ENCODE measurements around the gene DLG2.

Gene DLG2

DNA sequence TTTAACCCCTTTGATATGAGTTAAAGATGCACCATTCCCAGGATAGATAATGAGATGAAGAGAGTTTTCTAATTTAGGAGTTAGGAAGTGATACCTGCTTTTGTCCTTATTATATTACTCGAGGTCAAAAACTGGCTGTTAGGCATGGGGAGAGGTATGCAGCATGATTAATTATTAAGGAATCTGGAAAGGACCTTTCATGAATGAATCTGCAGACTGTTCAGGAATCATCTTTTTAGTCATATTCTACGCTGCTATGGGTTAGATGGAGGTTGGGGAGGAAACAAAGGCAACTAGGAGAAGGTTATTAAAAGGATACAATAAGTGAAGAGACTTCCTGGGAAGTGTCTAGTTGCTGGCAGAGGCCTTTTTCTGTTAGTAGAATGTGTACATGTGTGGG, 1848.5 kb downstream of the DLG2 start:
- no peak overlapping the region for H3K9ac ChIP-seq (ENCODE audit: low read depth in 1 of 2, low read length in 2 of 2)
- H3K27me3 ChIP-seq (ENCODE audit: control insufficient read depth in 2 of 2, insufficient read depth in 2 of 2, low read length in 2 of 2): no peaks in the 10 kb centered on the region
- H3K27ac ChIP-seq (ENCODE audit: low read depth in 2 of 2, low read length in 2 of 2): no peak overlapping the region
- no peaks in the 10 kb centered on the region for H3K36me3 ChIP-seq (ENCODE audit: control insufficient read depth in 2 of 2, insufficient read depth in 2 of 2, low read length in 2 of 2)
- H3K4me3 ChIP-seq (ENCODE audit: low read length in 2 of 2): no peak overlapping the region
- no peaks in the 10 kb centered on the region for H3K4me1 ChIP-seq (ENCODE audit: control insufficient read depth in 2 of 2, insufficient read depth in 2 of 2, low read length in 2 of 2)
- H3K9me3 ChIP-seq (ENCODE audit: control insufficient read depth in 2 of 2, low read length in 2 of 2): no peaks in the 10 kb centered on the region

DNA sequence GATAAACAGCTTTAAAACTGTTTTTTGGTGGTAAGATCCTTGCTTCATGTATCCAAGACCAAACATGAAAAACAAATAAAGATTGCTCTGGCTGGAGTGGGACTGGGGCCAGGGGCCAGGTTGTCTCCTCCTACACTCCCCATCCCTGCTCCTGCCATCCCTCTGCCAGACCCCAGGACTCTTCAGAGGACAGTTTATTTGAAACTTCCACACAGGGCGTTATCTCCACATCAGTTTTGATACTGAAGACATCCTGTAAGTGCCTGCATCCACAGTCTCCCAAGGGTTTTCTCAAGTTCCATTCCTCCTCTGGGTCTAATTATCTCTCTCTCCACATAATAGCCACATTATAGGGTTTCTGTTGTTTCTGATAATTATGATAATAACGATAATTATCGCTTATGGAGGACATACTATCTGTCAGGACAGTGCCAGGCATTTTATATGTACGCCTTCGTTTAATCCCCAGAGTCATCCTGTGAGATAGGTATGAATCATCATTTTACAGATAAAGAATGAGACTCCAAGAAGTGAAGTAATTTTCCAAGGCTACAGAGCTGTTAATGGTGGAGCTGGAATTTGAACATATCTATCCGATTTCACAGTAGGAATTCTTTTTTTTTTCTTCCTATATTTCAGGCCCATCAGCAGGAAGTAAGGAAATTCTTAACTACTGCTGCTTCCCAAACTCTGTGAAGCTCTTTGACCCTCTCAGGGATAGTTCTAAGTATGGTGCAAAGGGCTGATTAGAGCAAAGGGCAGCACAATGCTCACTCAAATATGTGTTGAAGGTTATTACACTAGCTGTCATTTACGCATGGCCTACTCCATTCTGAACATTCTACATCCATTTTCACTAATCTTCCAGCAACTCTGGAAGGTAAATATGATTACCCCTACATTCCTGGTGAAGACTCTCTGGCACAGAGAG, 1852.9 kb downstream of the DLG2 start:
- Histone ChIP-seq H3K9ac (ENCODE audit: low read depth in 1 of 2, low read length in 2 of 2) (no peak overlapping the region), H3K9me3 (ENCODE audit: control insufficient read depth in 2 of 2, low read length in 2 of 2) (no peaks in the 10 kb centered on the region), H3K27ac (ENCODE audit: low read depth in 2 of 2, low read length in 2 of 2) (no peak overlapping the region), H3K4me1 (ENCODE audit: control insufficient read depth in 2 of 2, insufficient read depth in 2 of 2, low read length in 2 of 2) (no peaks in the 10 kb centered on the region), H3K36me3 (ENCODE audit: control insufficient read depth in 2 of 2, insufficient read depth in 2 of 2, low read length in 2 of 2) (no peaks in the 10 kb centered on the region), H3K27me3 (ENCODE audit: control insufficient read depth in 2 of 2, insufficient read depth in 2 of 2, low read length in 2 of 2) (no peaks in the 10 kb centered on the region), H3K4me3 (ENCODE audit: low read length in 2 of 2) (no peak overlapping the region)

- Histone ChIP-seq H3K4me3 (ENCODE audit: low read length in 2 of 2) (no peak overlapping the region), H3K9me3 (ENCODE audit: control insufficient read depth in 2 of 2, low read length in 2 of 2) (no peaks in the 10 kb centered on the region), H3K27ac (ENCODE audit: low read depth in 2 of 2, low read length in 2 of 2) (no peak overlapping the region), H3K36me3 (ENCODE audit: control insufficient read depth in 2 of 2, insufficient read depth in 2 of 2, low read length in 2 of 2) (no peaks in the 10 kb centered on the region), H3K27me3 (ENCODE audit: control insufficient read depth in 2 of 2, insufficient read depth in 2 of 2, low read length in 2 of 2) (no peaks in the 10 kb centered on the region), H3K4me1 (ENCODE audit: control insufficient read depth in 2 of 2, insufficient read depth in 2 of 2, low read length in 2 of 2) (no peaks in the 10 kb centered on the region), H3K9ac (ENCODE audit: low read depth in 1 of 2, low read length in 2 of 2) (no peak overlapping the region)
These were observed 1858.7 kb downstream of the DLG2 start for GRCh38 chr11:83768489-83768888.

DNA sequence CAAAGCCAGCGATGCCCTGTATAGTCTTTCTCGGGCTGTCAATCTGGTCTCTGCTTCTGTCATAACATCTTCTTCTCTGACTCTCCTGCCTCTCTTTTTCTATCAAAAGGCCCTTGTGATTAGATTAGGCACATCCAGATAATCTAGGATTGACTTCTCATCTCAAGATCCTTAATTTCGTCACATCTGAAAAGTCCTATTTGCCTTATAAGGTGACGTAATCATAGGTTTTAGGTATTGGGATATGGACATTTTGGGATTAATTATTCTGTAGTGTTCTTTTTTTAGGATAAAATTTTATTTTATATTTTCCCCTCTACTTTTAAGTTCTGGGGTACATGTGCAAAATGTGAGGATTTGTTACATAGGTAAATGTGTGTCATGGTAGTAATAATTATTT, 1860.2 kb downstream of the DLG2 start:
- no peak overlapping the region for H3K27ac ChIP-seq (ENCODE audit: low read depth in 2 of 2, low read length in 2 of 2)
- H3K4me3 ChIP-seq (ENCODE audit: low read length in 2 of 2): no peak overlapping the region

DNA sequence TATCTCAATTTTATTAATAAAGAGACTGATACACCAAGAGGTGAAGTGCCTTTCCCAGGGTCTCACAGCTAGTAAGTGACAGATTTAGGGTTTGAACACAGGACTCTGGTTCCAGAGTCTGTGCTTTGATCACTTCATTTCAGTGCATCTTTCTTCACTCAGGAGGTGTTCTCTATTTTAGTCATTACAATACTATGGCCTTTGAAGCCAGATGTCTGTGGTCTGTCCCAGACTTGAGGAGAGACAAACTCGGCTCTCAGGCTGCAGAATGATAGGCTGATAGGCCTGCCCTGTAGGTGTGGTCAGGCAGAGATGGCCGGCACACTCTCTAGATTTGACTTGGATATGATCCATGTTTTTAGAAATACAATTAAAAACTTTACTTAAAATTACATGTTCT, 1862.5 kb downstream of the DLG2 start:
- no peaks in the 10 kb centered on the region for H3K36me3 ChIP-seq (ENCODE audit: control insufficient read depth in 2 of 2, insufficient read depth in 2 of 2, low read length in 2 of 2)
- H3K4me3 ChIP-seq (ENCODE audit: low read length in 2 of 2): no peak overlapping the region
- no peaks in the 10 kb centered on the region for H3K4me1 ChIP-seq (ENCODE audit: control insufficient read depth in 2 of 2, insufficient read depth in 2 of 2, low read length in 2 of 2)
- H3K27me3 ChIP-seq (ENCODE audit: control insufficient read depth in 2 of 2, insufficient read depth in 2 of 2, low read length in 2 of 2): no peaks in the 10 kb centered on the region
- no peak overlapping the region for H3K27ac ChIP-seq (ENCODE audit: low read depth in 2 of 2, low read length in 2 of 2)
- no peak overlapping the region for H3K9ac ChIP-seq (ENCODE audit: low read depth in 1 of 2, low read length in 2 of 2)
- H3K9me3 ChIP-seq (ENCODE audit: control insufficient read depth in 2 of 2, low read length in 2 of 2): no peaks in the 10 kb centered on the region

More for the DNA sequence above, 1860.2 kb downstream of the DLG2 start:
- Histone ChIP-seq H3K9ac (ENCODE audit: low read depth in 1 of 2, low read length in 2 of 2) (no peak overlapping the region), H3K27me3 (ENCODE audit: control insufficient read depth in 2 of 2, insufficient read depth in 2 of 2, low read length in 2 of 2) (no peaks in the 10 kb centered on the region), H3K4me1 (ENCODE audit: control insufficient read depth in 2 of 2, insufficient read depth in 2 of 2, low read length in 2 of 2) (no peaks in the 10 kb centered on the region), H3K9me3 (ENCODE audit: control insufficient read depth in 2 of 2, low read length in 2 of 2) (no peaks in the 10 kb centered on the region), H3K36me3 (ENCODE audit: control insufficient read depth in 2 of 2, insufficient read depth in 2 of 2, low read length in 2 of 2) (no peaks in the 10 kb centered on the region)

- H3K9ac ChIP-seq (ENCODE audit: low read depth in 1 of 2, low read length in 2 of 2): no peak overlapping the region
- H3K27me3 ChIP-seq (ENCODE audit: control insufficient read depth in 2 of 2, insufficient read depth in 2 of 2, low read length in 2 of 2): no peaks in the 10 kb centered on the region
- H3K27ac ChIP-seq (ENCODE audit: low read depth in 2 of 2, low read length in 2 of 2): no peak overlapping the region
- no peak overlapping the region for H3K4me3 ChIP-seq (ENCODE audit: low read length in 2 of 2)
- no peaks in the 10 kb centered on the region for H3K4me1 ChIP-seq (ENCODE audit: control insufficient read depth in 2 of 2, insufficient read depth in 2 of 2, low read length in 2 of 2)
- H3K9me3 ChIP-seq (ENCODE audit: control insufficient read depth in 2 of 2, low read length in 2 of 2): no peaks in the 10 kb centered on the region
- H3K36me3 ChIP-seq (ENCODE audit: control insufficient read depth in 2 of 2, insufficient read depth in 2 of 2, low read length in 2 of 2): no peaks in the 10 kb centered on the region
These were observed 1866.2 kb downstream of the DLG2 start for GRCh38 chr11:83760932-83761331.

GRCh38 chr11:83759148-83759547, 1868.0 kb downstream of the DLG2 start:
- Histone ChIP-seq H3K27me3 (ENCODE audit: control insufficient read depth in 2 of 2, insufficient read depth in 2 of 2, low read length in 2 of 2) (no peaks in the 10 kb centered on the region), H3K27ac (ENCODE audit: low read depth in 2 of 2, low read length in 2 of 2) (no peak overlapping the region), H3K4me1 (ENCODE audit: control insufficient read depth in 2 of 2, insufficient read depth in 2 of 2, low read length in 2 of 2) (no peaks in the 10 kb centered on the region), H3K9ac (ENCODE audit: low read depth in 1 of 2, low read length in 2 of 2) (no peak overlapping the region), H3K36me3 (ENCODE audit: control insufficient read depth in 2 of 2, insufficient read depth in 2 of 2, low read length in 2 of 2) (no peaks in the 10 kb centered on the region), H3K9me3 (ENCODE audit: control insufficient read depth in 2 of 2, low read length in 2 of 2) (no peaks in the 10 kb centered on the region), H3K4me3 (ENCODE audit: low read length in 2 of 2) (no peak overlapping the region)

DNA sequence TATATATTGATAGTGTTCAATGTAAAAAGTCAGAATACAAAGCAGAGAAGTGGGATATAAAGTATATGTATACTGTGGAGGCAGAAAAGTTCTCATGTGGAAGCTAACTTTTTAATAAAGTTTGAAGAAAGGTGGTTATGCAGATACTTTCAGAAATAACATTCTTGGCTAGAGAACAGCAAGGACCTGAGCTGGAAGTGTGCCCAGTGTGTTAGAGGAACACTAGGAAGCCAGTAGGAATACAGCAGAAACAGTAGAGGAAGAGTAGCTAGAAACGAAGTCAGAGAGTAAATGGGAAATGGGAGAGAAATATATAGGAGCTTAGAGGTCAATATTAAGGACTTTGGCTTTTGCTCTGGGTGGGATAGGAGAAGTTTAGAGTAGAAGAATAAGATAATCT, 1876.1 kb downstream of the DLG2 start:
- Histone ChIP-seq H3K27me3 (ENCODE audit: control insufficient read depth in 2 of 2, insufficient read depth in 2 of 2, low read length in 2 of 2) (no peaks in the 10 kb centered on the region), H3K36me3 (ENCODE audit: control insufficient read depth in 2 of 2, insufficient read depth in 2 of 2, low read length in 2 of 2) (no peaks in the 10 kb centered on the region), H3K9me3 (ENCODE audit: control insufficient read depth in 2 of 2, low read length in 2 of 2) (no peaks in the 10 kb centered on the region), H3K9ac (ENCODE audit: low read depth in 1 of 2, low read length in 2 of 2) (no peak overlapping the region), H3K4me3 (ENCODE audit: low read length in 2 of 2) (no peak overlapping the region), H3K4me1 (ENCODE audit: control insufficient read depth in 2 of 2, insufficient read depth in 2 of 2, low read length in 2 of 2) (no peaks in the 10 kb centered on the region), H3K27ac (ENCODE audit: low read depth in 2 of 2, low read length in 2 of 2) (no peak overlapping the region)

DNA sequence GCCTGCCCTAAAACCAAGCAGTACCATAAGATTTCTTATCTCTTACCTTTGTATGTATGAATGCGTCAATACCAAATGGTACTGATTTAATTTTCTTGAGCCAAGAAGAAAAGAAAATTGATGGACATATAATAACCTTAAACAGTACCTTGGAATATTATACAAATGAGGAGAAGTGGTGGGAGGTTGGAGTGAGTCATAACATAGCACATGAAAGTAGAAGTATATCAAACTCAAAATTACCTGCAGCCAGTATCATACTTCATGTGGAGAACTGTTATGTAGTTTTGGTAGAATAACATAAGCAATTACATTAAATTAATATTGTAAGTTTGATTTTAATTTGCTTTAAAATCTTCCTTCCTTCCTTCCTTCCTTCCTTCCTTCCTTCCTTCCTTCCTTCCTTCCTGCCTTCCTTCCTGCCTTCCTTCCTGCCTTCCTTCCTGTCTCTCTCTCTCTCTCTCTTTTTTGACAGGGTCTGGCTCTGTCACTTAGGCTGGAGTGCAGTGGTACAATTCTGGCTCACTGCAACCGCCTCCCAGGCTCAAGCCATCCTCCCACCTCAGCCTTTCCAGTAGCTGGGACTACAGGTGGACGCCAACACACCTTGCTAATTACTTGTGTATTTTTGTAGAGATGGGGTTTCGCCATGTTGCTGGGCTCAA, 1880.1 kb downstream of the DLG2 start:
- Histone ChIP-seq H3K4me3 (ENCODE audit: low read length in 2 of 2) (no peak overlapping the region), H3K9ac (ENCODE audit: low read depth in 1 of 2, low read length in 2 of 2) (no peak overlapping the region), H3K9me3 (ENCODE audit: control insufficient read depth in 2 of 2, low read length in 2 of 2) (no peaks in the 10 kb centered on the region), H3K27me3 (ENCODE audit: control insufficient read depth in 2 of 2, insufficient read depth in 2 of 2, low read length in 2 of 2) (no peaks in the 10 kb centered on the region), H3K27ac (ENCODE audit: low read depth in 2 of 2, low read length in 2 of 2) (no peak overlapping the region), H3K36me3 (ENCODE audit: control insufficient read depth in 2 of 2, insufficient read depth in 2 of 2, low read length in 2 of 2) (no peaks in the 10 kb centered on the region), H3K4me1 (ENCODE audit: control insufficient read depth in 2 of 2, insufficient read depth in 2 of 2, low read length in 2 of 2) (no peaks in the 10 kb centered on the region)

GRCh38 chr11:83744620-83745192, 1882.4 kb downstream of the DLG2 start:
- Histone ChIP-seq H3K36me3 (ENCODE audit: control insufficient read depth in 2 of 2, insufficient read depth in 2 of 2, low read length in 2 of 2) (no peaks in the 10 kb centered on the region), H3K9me3 (ENCODE audit: control insufficient read depth in 2 of 2, low read length in 2 of 2) (no peaks in the 10 kb centered on the region), H3K9ac (ENCODE audit: low read depth in 1 of 2, low read length in 2 of 2) (no peak overlapping the region), H3K4me1 (ENCODE audit: control insufficient read depth in 2 of 2, insufficient read depth in 2 of 2, low read length in 2 of 2) (no peaks in the 10 kb centered on the region), H3K4me3 (ENCODE audit: low read length in 2 of 2) (no peak overlapping the region), H3K27me3 (ENCODE audit: control insufficient read depth in 2 of 2, insufficient read depth in 2 of 2, low read length in 2 of 2) (no peaks in the 10 kb centered on the region), H3K27ac (ENCODE audit: low read depth in 2 of 2, low read length in 2 of 2) (no peak overlapping the region)

Measured in mucosa of rectum (tissue), 2 donors.